Brain microvascular endothelial cell (primary cell): Measurements from ENCODE around the gene BTBD16.

Experiments
- DNase-seq: peaks from one replicate; pipeline ENCODE4 v3.0.0-alpha.2; 2020
- H3K27ac ChIP-seq: fragments of 250-450 bp; sonication (Bioruptor Pico); 2 replicates; pipeline ENCODE4 v1.5.1; 2020; ENCODE audit warnings: mild to moderate bottlenecking, moderate library complexity
- H3K27me3 ChIP-seq: fragments of 250-450 bp; sonication (Bioruptor Pico); replicated peaks from 2 replicates; pipeline ENCODE4 v1.5.1; 2020; ENCODE audit warnings: mild to moderate bottlenecking
- H3K36me3 ChIP-seq: fragments of 250-450 bp; sonication (Bioruptor Pico); replicated peaks from 2 replicates; pipeline ENCODE4 v1.5.1; 2020; ENCODE audit warnings: mild to moderate bottlenecking
- H3K4me3 ChIP-seq: 2 replicates; pipeline ENCODE4 v1.5.1; 2011; ENCODE audit warnings: low read depth, mild to moderate bottlenecking, control low read depth, low read length, moderate library complexity
- CTCF ChIP-seq: IDR thresholded peaks from 2 replicates; pipeline ENCODE4 v1.5.1; 2011; ENCODE audit warnings: low read depth, mild to moderate bottlenecking, moderate library complexity, low read length, control low read depth, inconsistent platforms; ENCODE audit errors: missing control alignments
- in situ Hi-C: cut with HindIII; loops from 2 replicates; pipeline ENCODE4 v1.10.0; 2017; ENCODE audit warnings: low sequenced_read_pairs, low pct_ligation_motif_present

Gene BTBD16

GRCh38 chr10:122362031-122362592 lies 91.0 kb downstream of the BTBD16 start:
- in situ Hi-C loops = no loop called here
- no peak overlapping the region for H3K4me3 ChIP-seq
- H3K27ac ChIP-seq = no peak overlapping the region
- DNase-seq = no peak
- H3K27me3 ChIP-seq = no peaks in the 10 kb centered on the region
- no peak for TF ChIP-seq CTCF
- H3K36me3 ChIP-seq = no peaks in the 10 kb centered on the region

- H3K27ac ChIP-seq = no peak overlapping the region
- in situ Hi-C loops = no loop called here
- no peak for DNase-seq
Observed at GRCh38 chr10:122362621-122363020, 91.5 kb downstream of the BTBD16 start.

DNA sequence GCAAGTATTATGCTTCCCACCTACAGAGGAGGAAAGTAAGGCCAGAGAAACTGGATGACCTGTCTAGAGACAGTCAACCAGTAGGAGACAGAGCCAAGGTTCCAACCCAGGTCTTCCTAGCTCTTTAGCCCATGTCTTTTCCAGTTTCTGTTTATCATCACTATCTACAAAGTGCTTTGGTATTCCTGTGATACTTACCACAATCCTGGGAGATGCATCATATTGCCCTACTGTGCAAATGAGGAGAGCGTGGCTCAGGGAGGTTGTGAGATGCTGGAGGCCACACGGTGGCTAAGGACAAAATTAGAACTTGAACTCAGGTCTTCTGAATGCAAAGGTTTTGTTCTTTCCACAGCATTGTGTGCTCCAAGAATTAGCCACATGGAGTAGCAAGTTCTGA lies 92.2 kb downstream of the BTBD16 start:
- no peak for DNase-seq
- H3K4me3 ChIP-seq = no peak overlapping the region
- in situ Hi-C loops = no loop called here
- no peak overlapping the region for H3K27ac ChIP-seq
- no peaks in the 10 kb centered on the region for H3K36me3 ChIP-seq
- no peak for TF ChIP-seq CTCF
- no peaks in the 10 kb centered on the region for H3K27me3 ChIP-seq

More at GRCh38 chr10:122362621-122363020, 91.5 kb downstream of the BTBD16 start:
- no peak for TF ChIP-seq CTCF
- Histone ChIP-seq H3K4me3 (no peak overlapping the region), H3K36me3 (no peaks in the 10 kb centered on the region), H3K27me3 (no peaks in the 10 kb centered on the region)

- H3K36me3 ChIP-seq = no peaks in the 10 kb centered on the region
- TF ChIP-seq CTCF = no peak
- no peaks in the 10 kb centered on the region for H3K27me3 ChIP-seq
- in situ Hi-C loops = no loop called here
- H3K27ac ChIP-seq = no peak overlapping the region
- H3K4me3 ChIP-seq = no peak overlapping the region
- DNase-seq = no peak
Observed at GRCh38 chr10:122363722-122364463, 92.8 kb downstream of the BTBD16 start.

GRCh38 chr10:122368502-122369254 lies 97.6 kb downstream of the BTBD16 start:
- TF ChIP-seq CTCF = no peak
- H3K27me3 ChIP-seq = no peaks in the 10 kb centered on the region
- H3K27ac ChIP-seq = no peak overlapping the region
- in situ Hi-C loops = no loop called here
- no peak for DNase-seq
- no peak overlapping the region for H3K4me3 ChIP-seq
- H3K36me3 ChIP-seq = no peaks in the 10 kb centered on the region
